GM23248 (cell line): ENCODE results near the gene REG4.

Experiments
- EZH2 ChIP-seq: fragments of 200-600 bp; sonication (generic); IDR thresholded peaks from 2 replicates; pipeline ENCODE4 v1.6.1; 2018; ENCODE audit warnings: antibody characterized with exemption, mild to moderate bottlenecking; ENCODE audit not compliant: insufficient read depth, poor library complexity, severe bottlenecking
- EZH2phosphoT487 ChIP-seq: fragments of 200-600 bp; sonication (generic); IDR thresholded peaks from 2 replicates; pipeline ENCODE4 v1.6.1; 2018; ENCODE audit warnings: antibody characterized with exemption, moderate library complexity, mild to moderate bottlenecking, low read depth; ENCODE audit not compliant: insufficient read depth

- no peak for TF ChIP-seq EZH2
- no peak for TF ChIP-seq EZH2phosphoT487
Observed at GRCh38 chr1:119762409-119762808, 48.9 kb downstream of the REG4 start.
